GM21390 (cell line): ENCODE measurements around the gene AKR1A1.
A peak's percentile ranks its signal among the peaks of the same experiment; 100 is the strongest.
"Not testable (repeated sequence)": the region's sequence is repeated elsewhere in the genome, so short reads cannot be mapped to it uniquely, and the experiment has no call there.

Source experiments
- ATAC-seq: cut with Tn5 transposase; IDR thresholded peaks from one replicate; pipeline ENCODE4 v1.9.1; 2021; ENCODE audit not compliant: unreplicated experiment

AKR1A1 gene

DNA sequence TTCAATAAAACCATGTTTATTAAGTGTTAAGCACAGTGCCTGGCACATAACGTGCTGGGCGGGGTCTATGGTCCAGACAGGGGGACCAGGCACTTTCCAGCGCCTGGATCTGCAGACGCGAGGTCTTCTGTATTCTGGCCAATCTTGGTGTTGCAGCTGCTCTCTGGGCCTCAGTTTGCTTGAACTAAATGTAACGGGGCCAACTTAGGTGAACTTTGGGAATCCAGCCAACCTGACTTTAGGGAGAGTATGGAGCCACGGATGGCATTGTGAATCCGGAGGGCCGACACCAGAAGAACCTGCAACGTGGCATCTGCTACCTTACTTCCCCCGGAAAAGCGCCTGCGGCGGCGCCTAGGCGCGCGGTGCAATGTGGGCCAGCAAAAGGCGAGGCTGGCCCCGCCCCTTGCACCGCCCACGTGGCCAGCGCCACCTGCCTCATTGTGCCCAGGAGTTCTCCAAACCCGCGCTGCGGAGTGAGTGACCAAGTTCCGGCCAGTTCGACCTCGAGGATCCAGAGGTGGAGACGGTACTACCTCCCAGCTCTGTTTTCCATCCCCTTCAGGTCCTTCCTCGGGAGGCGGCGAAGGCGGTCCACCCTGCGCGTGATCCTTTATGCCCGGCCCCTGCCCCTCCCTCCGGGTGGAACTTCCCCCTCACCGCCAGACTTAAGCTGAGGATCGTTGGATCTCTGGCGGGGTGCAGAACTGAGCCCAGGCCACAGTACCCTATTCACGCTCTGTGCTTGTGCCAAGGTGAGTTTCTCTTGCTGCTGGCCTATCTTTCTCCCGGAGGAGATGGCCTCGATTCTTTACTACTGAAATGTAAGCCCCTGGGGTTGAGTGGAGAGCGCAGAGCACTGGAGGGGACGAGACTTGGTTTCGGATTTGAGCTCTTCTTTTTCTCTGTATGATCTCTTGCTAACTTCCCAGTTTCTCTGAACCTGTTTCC, at the start of gene AKR1A1:
TSS of gene AKR1A1 (plus strand) at position 426 of the 951 bp plus-strand sequence. CDS start 10,969 bp downstream, outside the sequence.
- peak; percentile 76 for ATAC-seq

DNA sequence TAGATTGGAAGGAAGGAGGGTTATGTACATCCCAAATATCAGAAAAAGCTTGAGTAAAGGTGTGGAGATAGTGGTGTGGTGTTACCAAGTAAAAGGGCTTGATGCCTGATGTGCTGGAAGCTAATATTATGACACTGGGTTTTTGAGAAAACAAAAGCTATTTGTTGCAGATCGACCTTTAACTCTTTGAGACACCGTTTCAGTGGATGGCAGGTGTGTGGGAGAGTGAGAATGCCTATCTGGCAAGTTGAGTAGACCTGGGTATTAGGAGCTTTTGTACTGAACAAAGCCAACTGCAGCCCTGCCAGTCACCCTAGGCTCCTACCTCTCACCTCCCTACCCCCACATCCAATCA, 49.1 kb upstream of the AKR1A1 start:
- no peak for ATAC-seq

DNA sequence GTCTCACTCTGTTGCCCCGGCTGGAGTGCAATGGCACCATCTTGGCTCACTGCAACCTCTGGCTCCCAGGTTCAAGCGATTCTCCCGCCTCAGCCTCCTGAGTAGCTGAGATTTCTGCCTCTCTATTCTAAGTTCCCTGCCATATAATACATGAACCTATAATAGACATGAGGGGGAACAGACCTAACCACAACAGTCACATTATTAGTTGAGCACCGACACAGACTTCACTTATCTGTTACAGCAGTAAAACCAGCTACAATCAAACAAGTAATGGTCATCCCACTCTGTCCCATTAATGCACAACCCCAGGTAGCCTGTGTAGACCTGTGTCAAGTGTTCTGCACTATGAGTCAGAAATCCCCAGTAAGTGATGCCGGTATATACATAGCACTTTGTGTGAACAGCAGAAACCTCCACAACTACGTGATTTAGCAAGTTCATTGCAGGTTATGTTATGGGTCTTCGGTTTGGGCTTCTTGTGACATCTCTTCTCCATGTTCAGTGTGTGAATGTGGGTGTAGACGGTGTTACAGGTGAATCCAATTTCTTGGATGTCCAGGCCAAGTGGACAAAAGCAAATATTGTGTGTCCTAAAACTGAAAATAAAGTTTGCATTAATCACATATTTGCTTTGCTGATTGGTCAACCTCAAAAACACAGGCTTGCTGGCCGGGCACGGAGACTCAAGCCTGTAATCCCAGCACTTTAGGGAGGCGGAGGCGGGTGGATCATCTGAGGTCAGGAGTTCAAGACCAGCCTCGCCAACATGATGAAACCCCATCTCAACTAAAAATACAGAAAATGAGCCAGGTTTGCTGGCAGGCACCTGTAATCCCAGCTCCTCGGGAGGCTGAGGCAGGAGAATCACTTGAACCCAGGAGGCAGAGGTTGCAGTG, 46.9 kb upstream of the AKR1A1 start:
- no peak for ATAC-seq

DNA sequence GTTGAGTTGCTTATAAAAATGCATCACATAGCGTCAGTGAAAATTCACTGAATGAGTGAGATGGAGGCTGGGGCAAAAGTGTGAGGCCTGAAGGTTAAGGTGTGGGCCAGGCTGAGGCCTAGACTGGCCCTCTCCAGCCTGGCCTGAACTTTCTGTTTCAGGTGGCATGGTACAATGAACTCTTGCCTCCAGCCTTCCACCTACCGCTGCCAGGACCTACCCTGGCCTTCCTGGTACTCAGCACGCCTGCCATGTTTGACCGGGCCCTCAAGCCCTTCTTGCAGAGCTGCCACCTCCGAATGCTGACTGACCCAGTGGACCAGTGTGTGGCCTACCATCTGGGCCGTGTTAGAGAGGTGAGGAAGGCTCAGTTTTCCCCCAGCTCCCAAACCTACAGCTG, 43.4 kb upstream of the AKR1A1 start:
- no peak for ATAC-seq

DNA sequence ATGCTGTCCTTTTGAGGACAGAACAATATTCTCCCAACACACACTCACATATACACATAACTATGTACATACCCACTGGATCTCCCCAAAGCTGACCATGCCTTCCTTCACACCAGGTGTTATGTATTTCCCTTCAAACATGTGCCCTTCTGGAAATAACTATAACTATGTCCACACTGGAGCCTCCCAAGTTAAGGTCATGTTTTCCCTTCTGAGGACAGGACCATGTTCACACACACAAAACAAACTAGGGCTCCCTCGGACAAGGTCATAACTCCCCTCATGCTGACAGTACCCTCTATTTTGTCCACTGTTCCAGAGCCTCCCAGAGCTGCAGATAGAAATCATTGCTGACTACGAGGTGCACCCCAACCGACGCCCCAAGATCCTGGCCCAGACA, 42.7 kb upstream of the AKR1A1 start:
- ATAC-seq: no peak

DNA sequence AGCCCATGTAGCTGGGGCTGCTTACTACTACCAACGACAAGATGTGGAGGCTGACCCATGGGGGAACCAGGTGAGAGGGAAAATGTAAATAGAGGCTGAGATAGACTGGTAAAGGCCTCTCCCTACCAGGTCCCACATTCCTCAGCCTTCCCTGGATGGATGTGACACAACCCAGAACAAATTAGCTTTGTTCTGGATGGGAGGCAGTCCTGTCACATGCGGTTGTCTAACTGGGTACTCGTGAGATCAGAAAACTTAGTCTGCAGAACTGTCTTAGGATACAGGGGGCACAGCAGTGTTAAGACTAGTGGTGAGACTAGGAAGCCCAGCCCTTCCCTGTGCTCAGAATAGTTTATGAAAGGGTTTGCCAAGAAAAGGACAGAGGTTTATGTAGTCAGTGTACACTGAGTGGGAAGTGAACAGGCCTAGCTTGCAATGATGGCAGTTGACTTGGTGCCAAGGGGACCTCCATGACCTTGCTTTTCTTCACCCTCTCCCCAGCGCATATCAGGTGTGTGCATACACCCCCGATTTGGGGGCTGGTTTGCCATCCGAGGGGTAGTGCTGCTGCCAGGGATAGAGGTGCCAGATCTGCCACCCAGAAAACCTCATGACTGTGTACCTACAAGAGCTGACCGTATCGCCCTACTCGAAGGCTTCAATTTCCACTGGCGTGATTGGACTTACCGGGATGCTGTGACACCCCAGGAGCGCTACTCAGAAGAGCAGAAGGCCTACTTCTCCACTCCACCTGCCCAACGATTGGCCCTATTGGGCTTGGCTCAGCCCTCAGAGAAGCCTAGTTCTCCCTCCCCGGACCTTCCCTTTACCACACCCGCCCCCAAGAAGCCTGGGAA, 42.1 kb upstream of the AKR1A1 start:
- ATAC-seq: no peak

DNA sequence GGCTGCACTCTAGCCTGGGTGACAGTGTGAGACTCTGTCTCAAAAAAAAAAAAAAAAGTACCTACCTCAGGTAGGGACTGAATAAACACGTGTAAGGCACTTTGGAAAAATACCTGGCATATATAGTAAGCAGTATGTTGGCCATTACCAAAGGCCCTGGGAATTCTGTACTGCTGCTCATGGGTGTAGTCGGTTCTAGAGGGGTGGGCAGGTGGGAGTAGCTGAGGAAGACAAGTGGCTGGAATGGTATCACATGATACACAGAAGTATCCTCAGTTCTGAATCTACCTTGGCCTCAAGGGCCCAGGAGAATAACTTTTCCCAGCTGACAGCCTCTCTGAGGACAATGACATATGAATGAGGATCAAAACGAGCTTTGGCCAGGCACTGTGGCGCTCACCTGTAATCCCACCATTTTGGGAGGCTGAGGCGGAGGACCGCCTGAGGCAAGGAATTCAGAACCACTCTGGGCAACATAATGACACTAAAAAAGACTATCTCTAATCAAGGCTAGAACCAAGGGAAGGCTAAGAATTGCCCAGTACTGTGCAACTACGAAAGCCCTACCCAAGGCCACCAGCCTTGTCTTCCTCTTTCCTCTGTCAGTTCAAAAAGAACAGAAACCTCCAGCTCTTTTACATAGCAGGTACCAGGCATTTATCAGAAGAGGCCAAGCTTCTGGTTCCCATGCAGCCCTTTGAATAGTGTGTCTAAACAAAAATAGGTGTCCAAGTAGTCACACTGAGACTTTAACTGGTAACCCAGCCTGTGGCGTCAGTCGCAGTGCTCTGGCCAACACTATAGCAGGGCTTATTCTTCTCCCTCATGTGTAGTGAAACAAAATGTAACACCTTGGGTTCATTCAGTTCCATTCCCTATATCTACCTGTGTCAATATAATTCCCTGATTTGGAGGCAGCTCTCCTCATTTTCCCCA, 40.3 kb upstream of the AKR1A1 start:
- no peak for ATAC-seq

DNA sequence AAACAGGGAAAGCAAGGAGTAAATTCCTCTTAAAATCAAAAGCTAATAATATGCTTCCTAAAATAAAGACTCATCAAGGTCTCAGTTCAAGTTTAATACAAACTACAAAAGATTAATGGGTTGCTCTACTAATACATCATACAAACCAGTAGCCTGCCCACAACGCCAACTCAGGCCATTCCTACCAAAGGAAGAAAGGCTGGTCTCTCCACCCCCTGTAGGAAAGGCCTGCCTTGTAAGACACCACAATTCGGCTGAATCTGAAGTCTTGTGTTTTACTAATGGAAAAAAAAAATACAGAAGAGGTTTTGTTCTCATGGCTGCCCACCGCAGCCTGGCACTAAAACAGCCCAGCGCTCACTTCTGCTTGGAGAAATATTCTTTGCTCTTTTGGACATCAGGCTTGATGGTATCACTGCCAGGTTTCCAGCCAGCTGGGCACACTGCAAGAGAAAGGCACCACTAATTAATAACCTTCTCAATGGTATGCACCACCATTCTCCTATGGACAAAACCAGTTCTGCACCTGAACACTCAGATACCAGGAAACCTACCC, 39.6 kb upstream of the AKR1A1 start:
- ATAC-seq: no peak

DNA sequence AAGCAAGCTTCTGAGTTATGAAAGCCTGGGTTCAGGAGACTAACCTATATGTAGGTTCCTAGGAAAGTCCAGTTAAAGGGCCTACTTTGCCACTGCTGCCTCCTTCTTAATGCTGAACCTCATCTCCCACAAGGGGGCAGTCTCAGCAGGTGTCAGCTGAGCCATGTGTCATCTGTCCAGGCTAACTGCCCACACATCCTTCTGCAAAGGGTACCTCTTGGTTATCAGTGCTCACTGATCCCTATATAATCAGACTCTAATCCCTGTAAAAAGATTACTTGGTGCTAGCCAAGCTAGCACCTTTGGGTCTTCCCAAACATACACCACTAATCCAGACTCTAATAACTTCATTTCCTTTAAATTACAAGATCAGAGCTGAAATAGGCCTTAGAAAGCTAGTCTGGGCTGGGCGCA, 38.0 kb upstream of the AKR1A1 start:
- no peak for ATAC-seq

DNA sequence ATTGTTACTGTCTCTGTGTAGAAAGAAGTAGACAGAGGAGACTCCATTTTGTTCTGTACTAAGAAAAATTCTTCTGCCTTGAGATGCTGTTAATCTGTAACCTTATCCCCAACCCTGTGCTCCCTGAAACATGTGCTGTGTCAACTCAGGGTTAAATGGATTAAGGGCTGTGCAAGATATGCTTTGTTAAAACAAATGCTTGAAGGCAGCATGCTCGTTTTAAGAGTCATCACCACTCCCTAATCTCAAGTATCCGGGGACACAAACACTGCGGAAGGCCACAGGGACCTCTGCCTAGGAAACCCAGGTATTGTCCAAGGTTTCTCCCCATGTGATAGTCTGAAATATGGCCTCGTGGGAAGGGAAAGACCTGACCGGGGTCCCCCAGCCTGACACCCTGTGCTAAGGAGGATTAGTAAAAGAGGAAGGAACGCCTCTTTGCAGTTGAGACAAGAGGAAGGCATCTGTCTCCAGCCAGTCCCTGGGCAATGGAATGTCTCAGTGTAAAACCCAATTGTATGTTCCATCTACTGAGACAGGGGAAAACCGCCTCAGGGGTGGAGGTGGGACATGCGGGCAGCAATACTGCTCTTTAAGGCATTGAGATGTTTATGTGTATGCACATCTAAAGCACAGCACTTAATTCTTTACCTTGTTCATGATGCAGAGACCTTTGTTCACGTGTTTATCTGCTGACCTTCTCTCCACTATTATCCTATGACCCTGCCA, 36.9 kb upstream of the AKR1A1 start:
- not testable (repeated sequence) for ATAC-seq

DNA sequence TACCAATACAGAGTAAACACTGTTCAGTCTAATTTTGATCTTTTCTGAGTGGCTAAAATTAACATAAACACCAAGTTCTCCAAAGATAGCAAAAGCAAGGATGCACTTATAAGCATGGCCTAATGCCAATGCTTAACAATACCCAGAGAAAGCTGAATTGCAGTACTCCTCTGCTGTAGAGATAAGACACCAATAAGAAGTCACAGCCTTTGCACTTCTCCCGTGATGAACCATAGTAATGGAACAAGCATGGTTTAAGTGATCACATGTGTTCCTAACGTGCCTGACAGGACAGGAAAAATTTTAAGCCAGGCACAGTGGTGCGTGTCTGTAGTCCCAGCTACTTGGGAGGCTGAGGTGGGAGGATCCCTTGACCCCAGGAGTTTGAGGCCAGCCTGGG, 34.6 kb upstream of the AKR1A1 start:
- no peak for ATAC-seq

DNA sequence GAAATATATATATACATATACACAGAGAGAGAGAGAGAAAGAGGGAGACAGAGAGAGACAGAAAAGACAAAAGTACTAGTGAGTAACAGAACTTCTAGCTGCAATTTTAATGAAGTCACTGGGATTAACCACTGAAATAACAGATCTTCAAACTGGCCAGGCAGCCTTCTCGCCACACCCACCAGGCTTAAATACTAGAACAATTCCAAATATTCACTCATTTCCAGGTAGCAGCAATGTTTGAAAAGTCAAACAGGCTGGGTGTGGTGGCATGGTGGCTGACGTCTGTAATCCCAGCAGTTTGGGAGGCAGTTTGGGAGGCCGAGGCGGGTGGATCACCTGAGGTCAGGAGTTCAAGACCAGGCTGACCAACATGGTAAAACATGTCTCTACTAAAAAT, 34.2 kb upstream of the AKR1A1 start:
- no peak for ATAC-seq

DNA sequence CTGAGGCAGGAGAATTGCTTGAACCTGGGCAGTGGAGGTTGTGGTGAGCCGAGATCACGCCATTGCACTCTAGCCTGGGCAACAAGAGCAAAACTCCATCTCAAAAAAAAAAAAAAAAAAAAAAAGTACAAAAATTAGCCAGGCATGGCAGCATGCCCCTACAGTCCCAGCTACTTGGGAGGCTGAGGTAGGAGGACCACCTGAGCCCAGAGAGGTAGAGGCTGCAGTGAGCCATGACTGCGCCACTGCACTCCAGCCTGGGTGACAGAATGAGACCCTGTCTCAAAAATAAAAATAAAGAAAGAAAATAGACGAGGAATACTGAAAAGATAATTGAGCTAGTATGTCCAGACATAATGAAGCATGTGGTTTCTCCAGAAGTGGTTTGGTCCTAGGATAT, 32.3 kb upstream of the AKR1A1 start:
- ATAC-seq: not testable (repeated sequence)

DNA sequence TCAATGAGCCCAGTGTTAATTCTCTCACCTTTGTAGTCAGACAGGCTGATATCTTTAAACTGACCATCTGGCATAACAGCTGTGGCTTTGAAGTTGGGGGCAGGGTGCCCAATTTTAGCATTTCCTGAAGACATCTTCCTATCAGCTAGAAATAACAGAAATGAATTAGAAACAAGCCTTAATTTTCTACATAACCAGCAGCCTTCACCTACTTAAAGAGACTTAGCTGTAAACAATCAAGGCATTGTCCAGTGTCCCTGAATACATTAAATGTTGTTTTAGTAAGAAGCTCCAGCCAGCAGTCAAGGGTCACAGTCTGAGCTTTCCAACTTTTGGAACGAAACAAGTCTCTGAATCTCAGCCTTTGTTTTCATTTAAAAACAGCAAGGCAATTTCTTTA, 31.7 kb upstream of the AKR1A1 start:
- no peak for ATAC-seq

DNA sequence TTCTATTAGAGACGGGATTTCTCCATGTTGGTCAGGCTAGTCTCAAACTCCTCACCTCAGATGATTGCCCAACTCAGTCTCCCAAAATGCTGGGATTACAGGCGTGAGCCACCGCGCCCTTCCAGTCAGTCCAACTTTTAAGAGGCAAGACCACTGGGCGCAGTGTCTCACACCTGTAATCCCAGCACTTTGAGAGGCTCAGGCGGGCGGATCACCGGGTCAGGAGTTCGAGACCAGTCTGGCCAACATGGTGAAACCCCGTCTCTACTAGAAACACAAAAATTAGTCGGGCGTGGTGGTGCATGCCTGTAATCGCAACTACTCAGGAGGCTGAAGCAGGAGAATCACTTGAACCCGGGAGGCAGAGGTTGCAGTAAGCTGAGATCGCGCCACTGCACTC, 30.9 kb upstream of the AKR1A1 start:
- not testable (repeated sequence) for ATAC-seq

DNA sequence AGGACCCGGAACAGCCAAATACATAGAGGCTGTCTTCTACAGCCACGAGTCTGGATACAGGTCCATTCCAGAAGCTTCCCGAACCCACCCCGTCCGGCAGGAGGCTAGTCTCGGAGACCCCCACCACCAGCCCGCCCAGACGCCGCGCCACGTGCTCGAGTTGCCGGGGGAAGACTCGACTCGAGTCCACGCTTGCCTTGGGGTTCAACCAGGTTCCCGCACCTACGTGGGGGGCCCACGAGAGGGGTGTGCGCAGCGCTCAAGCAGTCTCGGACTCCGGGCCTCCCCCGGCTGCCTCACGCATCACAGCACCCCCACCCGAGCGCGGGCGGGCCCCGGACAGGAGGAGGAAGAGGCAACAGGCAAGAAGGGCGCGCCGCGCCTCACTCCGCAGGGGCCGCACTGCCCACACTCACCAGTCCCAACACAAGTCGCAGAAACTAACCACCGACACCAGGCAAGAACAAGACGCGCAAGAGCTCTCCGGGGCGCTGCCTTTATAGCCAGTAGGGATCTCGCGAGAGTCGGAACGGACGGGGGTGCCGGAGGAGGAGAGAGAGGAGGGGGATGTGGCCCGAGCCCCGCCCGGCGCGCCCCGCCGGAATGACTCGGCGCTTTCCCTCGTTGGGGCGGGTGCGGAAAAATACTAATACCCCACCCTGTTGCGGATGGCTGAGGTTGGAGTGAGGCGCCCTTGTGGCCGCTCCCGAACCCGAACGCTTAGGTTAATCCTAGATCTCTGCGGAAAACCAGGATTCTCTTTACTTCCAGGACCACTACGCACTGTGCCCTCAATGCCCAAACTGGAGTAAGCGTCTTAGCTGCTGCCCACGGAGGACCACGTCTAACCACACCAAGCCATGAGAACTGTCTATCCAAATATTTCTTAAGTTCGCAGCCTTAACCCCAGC, 29.0 kb upstream of the AKR1A1 start, which contains the start of gene PRDX1:
TSS of gene PRDX1 (minus strand) at position 472 of the 911 bp plus-strand sequence. CDS start 2,841 bp downstream, outside the sequence.
- peak; percentile 72 for ATAC-seq

DNA sequence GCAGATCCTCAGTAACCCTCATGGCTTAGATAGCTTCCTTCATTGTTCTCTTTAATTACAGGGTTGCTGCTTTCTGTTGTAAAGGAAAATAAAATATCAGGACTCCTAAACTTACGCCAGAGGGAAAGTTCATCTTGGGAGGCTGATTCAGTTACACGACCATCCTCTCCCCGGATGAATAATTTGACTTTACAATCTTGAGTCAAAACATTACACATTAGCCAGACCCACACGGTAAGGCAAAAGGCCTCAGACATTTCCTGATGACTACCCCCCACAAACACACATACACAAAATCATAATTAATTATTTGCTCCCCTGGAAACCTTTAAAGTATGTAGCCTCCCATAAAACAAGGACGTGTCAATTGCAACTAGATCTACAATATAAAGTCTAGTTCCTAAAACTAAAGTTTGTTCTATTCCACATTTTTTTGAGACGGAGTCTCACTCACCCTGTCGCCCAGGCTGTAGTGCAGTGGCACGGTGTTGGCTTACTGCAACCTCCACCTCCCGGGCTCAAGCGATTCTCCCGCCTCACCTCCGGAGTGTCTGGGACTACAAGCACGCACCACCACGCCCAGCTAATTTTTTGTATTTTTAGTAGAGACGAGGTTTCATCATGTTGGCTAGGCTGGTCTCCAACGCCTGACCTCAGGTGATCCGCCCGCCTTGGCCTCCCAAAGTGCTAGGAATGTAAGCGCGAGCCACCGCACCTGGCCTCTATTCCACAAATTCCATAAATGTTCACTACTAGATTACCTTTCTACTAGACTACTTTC, 28.1 kb upstream of the AKR1A1 start:
- no peak for ATAC-seq
